GM21825 (cell line): ENCODE results near the gene MAPK8.

ENCODE experiments used
- ATAC-seq: cut with Tn5 transposase; IDR thresholded peaks from one replicate; pipeline ENCODE4 v1.9.1; 2021; ENCODE audit warnings: mild to moderate bottlenecking, moderate library complexity; ENCODE audit not compliant: unreplicated experiment

MAPK8 gene

GRCh38 chr10:48472501-48473069 lies 166.1 kb downstream of the MAPK8 start:
- no peak for ATAC-seq

DNA sequence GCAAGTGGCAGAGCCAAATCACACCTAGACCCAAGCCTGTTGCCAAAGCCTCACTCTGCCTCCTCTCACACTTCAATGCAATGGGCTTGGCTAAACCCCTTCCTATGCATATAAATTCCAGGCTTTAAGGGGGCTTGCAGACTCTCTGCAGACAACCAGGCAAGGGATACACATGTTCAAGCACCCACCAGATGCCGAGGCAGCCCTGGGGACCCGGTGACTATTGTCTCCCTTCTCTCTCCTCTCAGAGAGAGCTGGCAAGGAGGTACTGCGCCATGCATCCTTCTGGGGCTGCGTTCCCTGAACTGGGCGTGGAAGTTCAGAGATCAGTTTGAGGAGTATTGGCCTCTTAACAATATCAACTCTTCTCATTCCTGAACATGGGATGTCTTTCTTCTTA lies 167.2 kb downstream of the MAPK8 start:
- no peak for ATAC-seq

- no peak for ATAC-seq
Observed at GRCh38 chr10:48474765-48475365, 168.4 kb downstream of the MAPK8 start.

- no peak for ATAC-seq
Observed at GRCh38 chr10:48475943-48476278, 169.4 kb downstream of the MAPK8 start.

DNA sequence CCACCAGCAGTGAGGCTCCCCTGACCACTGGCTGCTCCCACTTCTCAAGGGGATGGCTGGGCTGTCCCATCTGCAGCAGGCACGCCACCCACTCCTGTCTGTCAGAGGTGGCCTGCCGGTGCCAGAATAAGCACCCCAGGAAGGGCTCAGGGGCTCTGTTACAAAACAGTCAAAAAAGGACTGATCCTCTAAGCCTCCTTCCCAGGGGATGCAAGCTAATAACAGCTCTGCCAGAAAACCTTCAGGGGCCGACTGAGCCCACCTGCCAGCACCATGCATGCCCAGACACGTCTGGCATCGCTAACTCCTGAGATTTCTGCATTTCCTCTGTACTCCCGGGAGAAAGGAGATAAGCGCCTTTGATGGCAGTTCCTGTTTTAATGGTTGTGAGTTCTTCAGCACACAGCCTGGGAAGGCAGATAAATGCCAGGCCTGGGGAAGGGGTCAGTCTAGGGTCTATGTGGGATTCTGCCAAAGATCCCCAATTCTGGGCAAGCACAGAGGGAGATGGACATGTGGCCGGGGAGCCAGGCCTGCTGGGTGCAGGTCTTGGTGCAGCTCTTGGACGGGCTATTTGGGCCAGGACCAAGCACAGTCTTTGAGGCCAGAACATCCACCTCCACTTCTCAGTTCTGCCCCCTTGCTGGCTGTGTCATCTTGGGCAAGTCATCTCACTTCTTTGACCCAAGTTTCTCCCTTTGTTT lies 170.0 kb downstream of the MAPK8 start:
- no peak for ATAC-seq

GRCh38 chr10:48477141-48477540 lies 170.7 kb downstream of the MAPK8 start:
- no peak for ATAC-seq

GRCh38 chr10:48477616-48478015 lies 171.1 kb downstream of the MAPK8 start:
- ATAC-seq: no peak

DNA sequence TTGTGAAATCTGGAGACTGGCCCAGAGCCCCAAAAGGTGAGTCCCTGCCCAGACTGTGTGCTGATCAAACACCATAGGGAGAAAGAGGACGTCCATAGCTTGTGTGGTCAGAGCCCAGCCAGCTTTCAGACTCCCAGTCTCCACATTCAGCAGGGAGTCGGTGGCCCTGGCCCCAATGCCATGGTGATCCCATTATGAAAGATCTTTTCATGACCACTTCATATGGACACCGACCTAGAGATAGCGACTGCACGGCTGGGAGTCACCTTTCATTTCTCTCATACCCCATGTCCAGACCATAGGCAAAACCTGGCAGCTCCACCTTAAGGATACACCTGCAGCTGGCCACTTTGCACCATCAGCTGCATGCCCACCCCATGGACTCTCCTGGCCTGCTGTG lies 172.0 kb downstream of the MAPK8 start:
- ATAC-seq: no peak

DNA sequence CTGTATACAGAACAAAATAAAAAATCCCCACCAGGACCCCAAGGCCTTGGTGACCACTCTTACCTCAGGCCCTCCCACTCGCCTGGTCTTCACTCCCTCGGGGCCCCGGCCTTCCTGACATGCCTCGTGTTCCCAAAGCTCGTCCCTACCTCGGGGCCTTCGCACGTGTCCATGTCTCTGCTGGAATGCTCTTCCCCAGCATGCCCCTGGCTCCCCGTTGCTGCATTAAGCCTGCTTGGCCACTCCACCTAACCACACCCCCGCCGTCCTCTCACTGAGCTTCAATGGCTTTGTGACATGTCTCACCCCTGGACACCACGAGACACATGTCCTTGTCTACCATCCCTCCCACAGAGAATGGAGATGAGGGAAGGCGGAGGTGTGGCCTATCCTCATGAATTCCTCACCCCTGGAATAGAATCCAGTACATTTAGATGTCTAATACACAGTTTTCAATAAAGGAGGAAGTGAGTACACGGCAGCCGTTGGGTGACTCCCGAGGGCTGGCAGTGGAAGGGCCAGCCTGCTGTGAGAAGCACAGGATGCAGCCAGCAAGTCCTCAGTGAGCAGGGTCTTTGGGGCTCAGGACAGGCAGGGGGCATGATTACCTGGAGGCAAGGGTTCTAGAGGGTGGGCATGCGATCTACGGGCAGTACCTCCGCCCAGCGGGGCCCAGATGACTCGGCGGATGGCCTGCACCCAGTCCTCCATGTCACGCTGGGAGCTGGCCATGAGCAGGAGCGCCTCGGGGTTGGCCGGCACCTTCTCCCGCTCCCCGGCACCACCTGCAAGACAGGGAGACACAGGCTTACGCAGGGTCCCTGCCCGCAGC lies 172.7 kb downstream of the MAPK8 start:
- ATAC-seq: no peak

GRCh38 chr10:48480397-48481374 lies 174.2 kb downstream of the MAPK8 start:
- no peak for ATAC-seq

DNA sequence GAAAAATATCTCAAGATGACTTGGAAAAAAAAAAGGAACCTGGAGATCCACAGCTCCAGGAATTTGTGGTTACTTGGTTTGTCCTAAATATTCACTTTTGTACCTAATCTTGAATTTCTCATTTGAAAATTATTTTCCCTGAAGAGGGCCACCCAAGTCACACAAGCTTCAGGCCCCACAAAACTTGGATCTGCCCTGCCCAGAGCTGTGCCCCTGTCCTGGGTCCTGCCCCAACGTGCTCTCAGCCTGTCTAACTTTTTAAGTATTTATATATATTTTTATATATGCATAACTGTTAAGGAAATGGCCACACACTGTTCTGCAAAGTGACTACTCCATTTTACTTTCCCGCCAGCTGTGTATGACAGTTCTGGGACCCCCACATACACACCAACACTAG lies 174.9 kb downstream of the MAPK8 start:
- no peak for ATAC-seq

- no peak for ATAC-seq
Observed at GRCh38 chr10:48482207-48482606, 175.7 kb downstream of the MAPK8 start.

- ATAC-seq: no peak
Observed at GRCh38 chr10:48484911-48485310, 178.4 kb downstream of the MAPK8 start.

DNA sequence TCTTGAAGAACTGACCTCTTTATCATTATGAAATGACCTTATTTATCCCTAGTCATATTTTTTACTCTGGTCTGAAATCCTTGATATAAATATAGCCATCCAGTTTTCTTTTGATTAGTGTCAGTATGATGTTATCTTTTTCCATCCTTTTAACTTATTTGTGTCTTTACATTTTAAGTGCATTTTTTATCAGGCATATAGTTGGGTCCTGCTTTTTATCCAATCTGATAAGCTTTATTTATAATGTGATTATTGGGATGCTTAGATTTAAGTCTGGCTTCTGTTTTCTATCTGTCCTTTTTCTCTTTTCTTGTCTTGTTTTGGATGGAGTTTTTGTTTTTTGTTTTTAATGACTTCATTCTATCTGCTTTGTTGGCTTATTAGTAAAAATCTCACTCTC lies 179.2 kb downstream of the MAPK8 start:
- no peak for ATAC-seq

GRCh38 chr10:48487244-48487643 lies 180.8 kb downstream of the MAPK8 start:
- no peak for ATAC-seq
